Mesenchymal stem cell (in vitro differentiated cells and primary cell): ENCODE results near the gene TMEM272.

ENCODE experiments used
- DNase-seq: peaks from one replicate; pipeline ENCODE4 v3.0.0-alpha.2; 2013
- H2AFZ ChIP-seq: one replicate; pipeline ENCODE4 v1.6.1; 2013; ENCODE audit warnings: low read depth, mild to moderate bottlenecking, control low read depth, inconsistent platforms, low read length, moderate library complexity
- H2AK5ac ChIP-seq: 2 replicates; pipeline ENCODE4 v1.6.1; 2013; ENCODE audit warnings: low read length, moderate library complexity, mild to moderate bottlenecking, inconsistent platforms; ENCODE audit not compliant: severe bottlenecking
- H2BK120ac ChIP-seq: one replicate; pipeline ENCODE4 v1.6.1; 2013; ENCODE audit warnings: low read depth, mild to moderate bottlenecking, inconsistent platforms, low read length, moderate library complexity
- H2BK12ac ChIP-seq, 2 experiments: one replicate each; pipeline ENCODE4 v1.6.1; 2013; ENCODE audit warnings: inconsistent platforms in 2 of 2, low read length in 2 of 2, mild to moderate bottlenecking in 2 of 2, moderate library complexity in 2 of 2, control low read depth in 1 of 2
- H2BK15ac ChIP-seq: one replicate; pipeline ENCODE4 v1.6.1; 2013; ENCODE audit warnings: mild to moderate bottlenecking, low read depth, inconsistent platforms; ENCODE audit not compliant: poor library complexity, severe bottlenecking
- H2BK5ac ChIP-seq: 2 replicates; pipeline ENCODE4 v1.6.1; 2013; ENCODE audit warnings: low read depth, mild to moderate bottlenecking, low read length, control low read depth, inconsistent platforms; ENCODE audit not compliant: poor library complexity, severe bottlenecking
- H3K14ac ChIP-seq, 2 experiments: one replicate each; pipeline ENCODE4 v1.6.1; 2013; ENCODE audit warnings: inconsistent platforms in 2 of 2, low read length in 2 of 2, control low read depth in 1 of 2, mild to moderate bottlenecking in 1 of 2, moderate library complexity in 1 of 2
- H3K18ac ChIP-seq, 2 experiments: one replicate each; pipeline ENCODE4 v1.6.1; 2013; ENCODE audit warnings: inconsistent platforms in 2 of 2, low read length in 2 of 2, control low read depth in 1 of 2, low read depth in 1 of 2, mild to moderate bottlenecking in 1 of 2
- H3K23ac ChIP-seq, 2 experiments: one replicate each; pipeline ENCODE4 v1.6.1; 2013; ENCODE audit warnings: inconsistent platforms in 2 of 2, low read length in 2 of 2, mild to moderate bottlenecking in 2 of 2, moderate library complexity in 2 of 2, control low read depth in 1 of 2
- H3K27ac ChIP-seq: 2 replicates; pipeline ENCODE4 v1.5.1; 2013; ENCODE audit warnings: mild to moderate bottlenecking, moderate library complexity, low read length, control low read depth, inconsistent platforms; ENCODE audit not compliant: poor library complexity, severe bottlenecking
- H3K27me3 ChIP-seq, 2 experiments: 2 replicates each; pipeline versions ENCODE4 v1.6.1 to v1.7.0; 2013; ENCODE audit warnings: low read length in 2 of 2, mild to moderate bottlenecking in 2 of 2, moderate library complexity in 2 of 2, control low read depth in 1 of 2, inconsistent platforms in 1 of 2; ENCODE audit not compliant: control insufficient read depth in 1 of 2, insufficient read depth in 1 of 2
- H3K36me3 ChIP-seq, 2 experiments: 2 replicates each; pipeline versions ENCODE4 v1.6.1 to v1.7.0; 2013; ENCODE audit warnings: low read length in 2 of 2, control low read depth in 1 of 2, inconsistent platforms in 1 of 2, low read depth in 1 of 2, mild to moderate bottlenecking in 1 of 2; ENCODE audit not compliant: insufficient read depth in 2 of 2, control insufficient read depth in 1 of 2
- H3K4ac ChIP-seq, 2 experiments: one replicate each; pipeline ENCODE4 v1.6.1; 2013; ENCODE audit warnings: inconsistent platforms in 2 of 2, low read length in 2 of 2, mild to moderate bottlenecking in 2 of 2, moderate library complexity in 2 of 2, control low read depth in 1 of 2, low read depth in 1 of 2
- H3K4me1 ChIP-seq: 2 replicates; pipeline ENCODE4 v1.6.1; 2013; ENCODE audit warnings: low read depth, low read length, control low read depth; ENCODE audit not compliant: control insufficient read depth, insufficient read depth
- H3K4me2 ChIP-seq: 2 replicates; pipeline ENCODE4 v1.6.1; 2013; ENCODE audit warnings: low read length, mild to moderate bottlenecking, inconsistent platforms; ENCODE audit not compliant: poor library complexity, severe bottlenecking
- H3K4me3 ChIP-seq, 2 experiments: 2 replicates each; pipeline versions ENCODE4 v1.5.1 to v1.7.0; 2013; ENCODE audit warnings: low read length in 2 of 2, mild to moderate bottlenecking in 2 of 2, control low read depth in 1 of 2, low read depth in 1 of 2; ENCODE audit not compliant: insufficient read depth in 1 of 2
- H3K79me1 ChIP-seq: replicated peaks from 2 replicates; pipeline ENCODE4 v1.6.1; 2013; ENCODE audit warnings: mild to moderate bottlenecking, control low read depth, low read length, inconsistent platforms; ENCODE audit not compliant: poor library complexity, severe bottlenecking
- H3K9ac ChIP-seq: 2 replicates; pipeline ENCODE4 v1.7.0; 2013; ENCODE audit warnings: mild to moderate bottlenecking, low read length, moderate library complexity
- H3K9me3 ChIP-seq: 2 replicates; pipeline ENCODE4 v1.7.0; 2013; ENCODE audit warnings: mild to moderate bottlenecking, low read length; ENCODE audit not compliant: control insufficient read depth
- H4K8ac ChIP-seq: one replicate; pipeline ENCODE4 v1.6.1; 2013; ENCODE audit warnings: inconsistent platforms, mild to moderate bottlenecking, low read length, moderate library complexity
- H4K91ac ChIP-seq: one replicate; pipeline ENCODE4 v1.6.1; 2013; ENCODE audit warnings: mild to moderate bottlenecking, low read length, inconsistent platforms
- WGBS: methylation state at CpG from one replicate; pipeline ENCODE4 v1.1.7; 2013; ENCODE audit warnings: mixed read lengths; 5-methylcytosine and 5-hydroxymethylcytosine counted together

Gene TMEM272

DNA sequence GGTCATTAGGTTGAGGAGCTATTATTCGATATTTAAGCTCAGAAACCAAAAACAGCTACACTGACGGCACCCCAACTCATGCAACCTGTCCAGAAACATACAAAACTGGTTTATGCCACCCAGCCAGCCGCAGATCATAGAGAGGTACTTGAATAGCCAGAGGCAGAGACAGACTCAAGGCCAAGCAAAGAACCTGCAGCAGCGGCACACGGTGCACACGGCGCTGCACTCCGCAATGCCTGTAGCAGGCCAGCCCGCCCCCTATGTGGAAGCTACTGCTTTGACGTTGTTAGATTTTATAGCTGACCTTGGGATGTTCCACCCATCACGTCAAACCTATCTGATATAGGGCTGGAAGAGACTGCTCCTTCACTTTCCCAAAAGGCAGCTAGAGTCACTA lies 29.1 kb downstream of the TMEM272 start:
- 89% methylated on average over 11 of the region's 11 CpGs for WGBS
- Histone ChIP-seq H3K9me3 (no peaks in the 10 kb centered on the region), H3K18ac (no peak overlapping the region), H3K27ac (no peak overlapping the region), H2BK15ac (no peak overlapping the region), H4K8ac (no peak overlapping the region), H2AK5ac (no peak overlapping the region), H3K4me1 (peaks cover 14% of the 10 kb centered on the region), H3K79me1 (no peaks in the 10 kb centered on the region), H3K23ac (no peak overlapping the region), H2BK12ac (no peak overlapping the region), H4K91ac (no peak overlapping the region), H3K4ac (no peak overlapping the region), H3K9ac (no peak overlapping the region), H2BK120ac (no peak overlapping the region), H3K4me2 (no peak overlapping the region), H3K4me3 (no peak overlapping the region), H3K14ac (no peak overlapping the region), H3K36me3 (no peaks in the 10 kb centered on the region), H2AFZ (no peak overlapping the region), H3K27me3 (peaks cover 50 to 54% of the 10 kb centered on the region in 2 experiments), H2BK5ac (no peak overlapping the region)
- DNase-seq, result no peak

DNA sequence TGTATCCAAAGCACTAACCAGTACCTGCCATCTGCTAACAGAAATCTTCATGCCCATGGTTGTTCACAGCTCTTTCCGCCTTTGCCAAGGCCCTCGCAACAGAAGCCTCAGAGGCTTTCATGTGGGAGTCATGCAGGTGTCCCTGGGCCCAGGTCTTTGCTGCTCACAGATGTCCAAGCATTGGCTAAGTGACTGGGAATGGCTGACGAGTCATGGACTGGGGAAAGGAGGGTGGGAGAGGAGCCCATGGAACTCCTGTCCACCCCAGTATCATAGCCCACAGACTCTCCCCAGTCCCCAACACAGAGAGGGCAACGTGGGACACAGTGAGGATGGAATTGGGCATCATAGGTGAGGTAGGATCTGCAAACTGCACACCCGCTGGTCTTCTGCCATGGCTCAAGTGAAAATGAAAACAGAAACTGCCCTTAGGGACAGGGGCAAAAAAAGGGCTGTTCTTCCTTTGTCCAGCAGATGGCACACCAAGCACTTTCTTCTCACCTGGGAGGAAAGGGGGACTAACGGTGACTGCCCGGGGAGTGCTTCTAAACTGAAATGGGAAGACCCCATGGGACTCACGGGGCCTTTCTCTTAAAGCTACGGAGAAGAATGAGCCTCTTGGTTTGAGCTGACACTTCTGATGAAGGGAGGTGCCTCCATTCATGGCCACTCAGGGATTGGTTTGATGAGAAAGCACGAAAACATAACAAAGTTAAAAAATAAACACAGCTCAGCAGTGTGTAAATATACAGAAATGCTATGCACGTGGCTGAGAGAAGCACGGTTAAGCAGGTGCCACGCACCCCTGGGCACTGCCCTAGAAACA lies 29.9 kb downstream of the TMEM272 start:
- no peak overlapping the region for H2AK5ac ChIP-seq
- no peak overlapping the region for H2BK15ac ChIP-seq
- H3K4me2 ChIP-seq, result peak overlapping the region; percentile 57
- peak overlapping the region; percentile 78 for H4K8ac ChIP-seq
- WGBS, result 25% methylated on average over 11 of the region's 13 CpGs
- DNase-seq, result peak; percentile 75
- H3K27ac ChIP-seq, result no peak overlapping the region
- H3K9ac ChIP-seq, result peak overlapping the region; percentile 43
- no peak overlapping the region for H2BK5ac ChIP-seq
- peaks cover 14% of the 10 kb centered on the region for H3K4me1 ChIP-seq
- no peak overlapping the region for H2AFZ ChIP-seq
- peak overlapping the region in 1 of 2 experiments; percentile 12 for H3K14ac ChIP-seq
- H4K91ac ChIP-seq, result no peak overlapping the region
- no peak overlapping the region for H2BK120ac ChIP-seq
- no peak overlapping the region for H3K23ac ChIP-seq
- H3K9me3 ChIP-seq, result no peaks in the 10 kb centered on the region
- no peak overlapping the region for H3K4ac ChIP-seq
- H3K27me3 ChIP-seq, result peaks cover 42 to 46% of the 10 kb centered on the region in 2 experiments
- no peaks in the 10 kb centered on the region for H3K36me3 ChIP-seq
- peak overlapping the region in 1 of 2 experiments; percentile 65 for H3K4me3 ChIP-seq
- no peaks in the 10 kb centered on the region for H3K79me1 ChIP-seq
- no peak overlapping the region for H3K18ac ChIP-seq
- no peak overlapping the region for H2BK12ac ChIP-seq

DNA sequence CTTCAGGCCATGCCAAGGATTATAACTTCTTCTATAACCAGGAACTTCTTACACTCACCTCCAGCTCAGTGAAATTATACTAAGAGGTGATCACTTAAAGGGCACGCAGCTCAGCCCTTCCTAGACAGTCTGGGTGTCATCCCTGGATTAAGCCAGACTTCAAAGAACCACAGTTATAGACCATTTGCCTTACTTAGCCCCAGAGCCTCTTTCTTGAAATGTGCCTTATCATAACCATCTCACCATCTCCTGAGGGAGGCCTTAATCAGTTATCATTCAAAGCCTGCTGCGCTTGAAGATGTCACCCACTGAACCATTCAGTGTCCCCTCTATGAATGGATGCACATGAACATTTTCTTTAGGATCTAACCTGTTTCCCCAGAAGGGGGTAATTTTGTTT lies 30.9 kb downstream of the TMEM272 start:
- 91% methylated on average over 1 of the region's 2 CpGs for WGBS
- H3K9ac ChIP-seq, result no peak overlapping the region
- H3K79me1 ChIP-seq, result no peaks in the 10 kb centered on the region
- no peak overlapping the region for H3K4ac ChIP-seq
- H3K27me3 ChIP-seq, result peaks cover 36% of the 10 kb centered on the region in 2 experiments
- no peak overlapping the region for H3K4me2 ChIP-seq
- H3K36me3 ChIP-seq, result no peaks in the 10 kb centered on the region
- H3K27ac ChIP-seq, result no peak overlapping the region
- DNase-seq, result no peak
- no peak overlapping the region for H3K18ac ChIP-seq
- H3K14ac ChIP-seq, result no peak overlapping the region
- no peak overlapping the region for H2BK5ac ChIP-seq
- no peak overlapping the region for H2BK12ac ChIP-seq
- H2BK15ac ChIP-seq, result no peak overlapping the region
- no peak overlapping the region for H2AFZ ChIP-seq
- peaks cover 13% of the 10 kb centered on the region for H3K4me1 ChIP-seq
- no peak overlapping the region for H4K91ac ChIP-seq
- H2BK120ac ChIP-seq, result no peak overlapping the region
- no peak overlapping the region for H3K4me3 ChIP-seq
- H3K9me3 ChIP-seq, result no peaks in the 10 kb centered on the region
- no peak overlapping the region for H3K23ac ChIP-seq
- H4K8ac ChIP-seq, result no peak overlapping the region
- no peak overlapping the region for H2AK5ac ChIP-seq

DNA sequence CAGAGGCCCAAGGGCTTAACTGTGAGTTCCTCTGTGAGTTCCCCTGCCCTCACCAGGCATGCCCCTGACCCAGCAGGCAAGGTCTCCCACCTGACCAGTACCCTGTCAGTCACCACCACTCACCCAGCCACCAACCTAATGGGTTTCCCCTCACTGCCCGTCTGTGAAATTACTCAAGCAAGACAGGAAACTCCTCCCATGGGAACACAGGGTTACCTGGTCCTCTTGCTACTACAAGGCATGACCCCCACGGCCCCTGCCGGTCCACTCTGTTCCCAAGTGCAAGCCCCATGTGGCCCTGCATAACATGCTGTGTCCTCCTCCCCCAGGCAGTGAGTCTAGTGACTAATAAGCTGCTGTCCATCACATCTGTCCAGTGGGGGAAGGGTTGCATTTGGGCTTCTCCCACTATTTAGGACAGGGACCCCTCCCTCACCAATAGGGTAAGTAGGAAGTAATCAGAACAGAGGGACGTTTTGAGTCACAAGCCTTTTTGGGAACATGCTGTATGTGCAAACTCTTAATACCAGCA lies 33.0 kb downstream of the TMEM272 start:
- Histone ChIP-seq H3K36me3 (no peaks in the 10 kb centered on the region), H2BK12ac (no peak overlapping the region), H3K4ac (no peak overlapping the region)

More for the DNA sequence above, 33.0 kb downstream of the TMEM272 start:
- no peak overlapping the region for H3K18ac ChIP-seq
- peaks cover 17 to 18% of the 10 kb centered on the region in 2 experiments for H3K27me3 ChIP-seq
- H3K27ac ChIP-seq, result no peak overlapping the region
- H3K79me1 ChIP-seq, result no peaks in the 10 kb centered on the region
- no peak overlapping the region for H3K4me2 ChIP-seq
- no peak overlapping the region for H3K9ac ChIP-seq
- no peaks in the 10 kb centered on the region for H3K9me3 ChIP-seq
- H3K23ac ChIP-seq, result no peak overlapping the region
- no peak for DNase-seq
- H2AK5ac ChIP-seq, result no peak overlapping the region
- H3K14ac ChIP-seq, result no peak overlapping the region
- no peak overlapping the region for H2BK120ac ChIP-seq
- WGBS, result 67% methylated on average over 4 of the region's 4 CpGs
- H2BK15ac ChIP-seq, result no peak overlapping the region
- H4K91ac ChIP-seq, result no peak overlapping the region
- no peak overlapping the region for H2AFZ ChIP-seq
- no peak overlapping the region for H3K4me3 ChIP-seq
- H4K8ac ChIP-seq, result no peak overlapping the region
- H2BK5ac ChIP-seq, result no peak overlapping the region
- H3K4me1 ChIP-seq, result peaks cover 12% of the 10 kb centered on the region
